K562 (cell line): ENCODE measurements around the gene TSTD1. TPM values are rescaled to one million over a fixed set of nuclear protein-coding genes. Genes with fewer than 3 reads are reported as not detected.
A peak's percentile ranks its signal among the peaks of the same experiment; 100 is the strongest.

ENCODE experiments used
- CBX5 ChIP-seq: IDR thresholded peaks from 2 replicates; pipeline ENCODE4 v1.6.1; 2014; ENCODE audit warnings: low read depth, borderline replicate concordance
- COPS2 ChIP-seq: fragments of 450-650 bp; conservative IDR thresholded peaks from 2 replicates; pipeline ENCODE4 v1.6.1; 2016; ENCODE audit warnings: mild to moderate bottlenecking, moderate library complexity
- DPF2 ChIP-seq: fragments of 450-650 bp; IDR thresholded peaks from 2 replicates; pipeline ENCODE4 v1.6.1; 2016
- ELF1 ChIP-seq: fragments of 200-800 bp; sonication (Bioruptor generic); IDR thresholded peaks from 2 replicates; pipeline ENCODE4 v1.6.1; 2016; ENCODE audit warnings: missing genetic modification characterization, missing compliant biosample characterization
- FOXJ3 ChIP-seq: sonication (generic); formaldehyde crosslinking; IDR thresholded peaks from 2 replicates; pipeline ENCODE4 v1.4.0; 2020; ENCODE audit warnings: mild to moderate bottlenecking, missing genetic modification reagents
- HLTF ChIP-seq: fragments of 450-650 bp; IDR thresholded peaks from 2 replicates; pipeline ENCODE4 v1.6.1; 2016
- MCM7 ChIP-seq, 2 experiments: fragments of 450-650 bp; IDR thresholded peaks; 2 replicates each; pipeline ENCODE4 v1.6.1; 2016 to 2018
- MECOM ChIP-seq: fragments of 250-450 bp; sonication (Bioruptor Pico); IDR thresholded peaks from 2 replicates; pipeline ENCODE4 v1.8.0; 2022; ENCODE audit warnings: inconsistent platforms
- NBN ChIP-seq: fragments of 450-650 bp; IDR thresholded peaks from 2 replicates; pipeline ENCODE4 v1.6.1; 2016; ENCODE audit warnings: low read depth, mild to moderate bottlenecking
- PURB ChIP-seq: sonication (generic); formaldehyde crosslinking; IDR thresholded peaks from 2 replicates; pipeline ENCODE4 v1.9.0; 2021; ENCODE audit warnings: low read depth, mild to moderate bottlenecking, missing genetic modification reagents
- RBM15 ChIP-seq: fragments of 200-400 bp; formaldehyde crosslinking; IDR thresholded peaks from 2 replicates; pipeline ENCODE4 v1.6.1; 2018; ENCODE audit warnings: mild to moderate bottlenecking, low read length, moderate library complexity; ENCODE audit not compliant: insufficient read depth
- RCOR1 ChIP-seq, 2 experiments: IDR thresholded peaks; 2 replicates each; pipeline ENCODE4 v1.6.1; 2012; ENCODE audit warnings: low read depth in 2 of 2, low read length in 2 of 2, borderline replicate concordance in 1 of 2, improper control_type of control experiment in 1 of 2
- RHOXF2B ChIP-seq: fragments of 250-450 bp; sonication (Bioruptor Pico); conservative IDR thresholded peaks from 2 replicates; pipeline ENCODE4 v1.5.1; 2021
- TCFL5 ChIP-seq: fragments of 250-450 bp; sonication (Bioruptor Pico); conservative IDR thresholded peaks from 2 replicates; pipeline ENCODE4 v1.6.1; 2021; ENCODE audit warnings: mild to moderate bottlenecking, moderate library complexity, matching md5 sums
- ZBTB17 ChIP-seq: fragments of 450-650 bp; formaldehyde crosslinking; IDR thresholded peaks from 2 replicates; pipeline ENCODE4 v1.4.0; 2020; ENCODE audit warnings: mild to moderate bottlenecking
- ZNF316 ChIP-seq: fragments of 450-650 bp; IDR thresholded peaks from 2 replicates; pipeline ENCODE4 v1.6.1; 2016
- ZNF354B ChIP-seq: fragments of 250-450 bp; sonication (Bioruptor Pico); IDR thresholded peaks from 2 replicates; pipeline ENCODE4 v1.4.0; 2020
- ZNF444 ChIP-seq: fragments of 250-450 bp; sonication (Bioruptor Pico); IDR thresholded peaks from 2 replicates; pipeline ENCODE4 v1.4.0; 2020; ENCODE audit warnings: mild to moderate bottlenecking, moderate library complexity
- ZNF717 ChIP-seq: fragments of 250-450 bp; sonication (Bioruptor Pico); IDR thresholded peaks from 2 replicates; pipeline ENCODE4 v1.5.0; 2021
- ZNF766 ChIP-seq: fragments of 200-800 bp; sonication (Bioruptor generic); conservative IDR thresholded peaks from 2 replicates; pipeline ENCODE4 v1.6.1; 2016; ENCODE audit warnings: missing genetic modification characterization, missing compliant biosample characterization
- ZNF780A ChIP-seq: fragments of 250-450 bp; sonication (Bioruptor Pico); IDR thresholded peaks from 2 replicates; pipeline ENCODE4 v1.5.0; 2021; ENCODE audit warnings: mild to moderate bottlenecking
- ZNF79 ChIP-seq: fragments of 250-450 bp; sonication (Bioruptor Pico); IDR thresholded peaks from 2 replicates; pipeline ENCODE4 v1.4.0; 2020; ENCODE audit warnings: low read depth, mild to moderate bottlenecking, moderate library complexity
- polyA plus RNA-seq, 8 experiments: library from polyadenylated mRNA; depleted of rRNA in 4 of 8; stranded (reverse) in 5 of 8; unstranded in 3 of 8; fragments of >200 nt; fragmentation: Nextera tagmentation in 2 of 8; fragmentation: Illumina TruSeq in 1 of 8; extraction: Ambion mirVana in 2 of 8; extraction: Trizol in 1 of 8; gene quantifications; 2 replicates each; pipeline versions ENCODE4 v1.2.1 to v1.2.3, GENCODE V29; 2011 to 2014; ENCODE audit warnings: inconsistent platforms in 1 of 8, missing spikeins in 1 of 8
- total RNA-seq, 7 experiments: library from RNA; depleted of rRNA in 6 of 7; stranded (reverse); fragments of >200 nt in 6 of 7; fragmentation: Illumina TruSeq in 2 of 7; extraction: Trizol in 2 of 7; gene quantifications; 2 replicates each; pipeline versions ENCODE4 v1.2.1 to v1.2.3, GENCODE V29; 2011 to 2021; ENCODE audit warnings: low replicate concordance in 1 of 7
- TF ChIP-seq, protein P1 (sequence below): IDR thresholded peaks from 3 replicates; pipeline ENCODE4 v1.6.1; 2011; ENCODE audit warnings: borderline replicate concordance, mild to moderate bottlenecking, moderate library complexity; ENCODE audit not compliant: insufficient read length; ENCODE audit errors: extremely low read depth
- TF ChIP-seq, protein P2 (sequence below), 2 experiments: IDR thresholded peaks; 2 replicates each; pipeline ENCODE4 v1.6.1; 2012; ENCODE audit warnings: improper control_type of control experiment in 2 of 2, low read depth in 2 of 2, low read length in 2 of 2, borderline replicate concordance in 1 of 2
- TF ChIP-seq, protein P3 (sequence below): fragments of 450-650 bp; formaldehyde crosslinking; IDR thresholded peaks from 2 replicates; pipeline ENCODE4 v1.4.0; 2022; ENCODE audit warnings: missing genetic modification characterization

The TSTD1 gene
- total and polyA plus RNA-seq, 9 of the 15 experiments (the other 6 are each of a cell fraction or from before 2014, with no cell fraction given) = 0.23 to 0.53 TPM; not detected in 7

DNA sequence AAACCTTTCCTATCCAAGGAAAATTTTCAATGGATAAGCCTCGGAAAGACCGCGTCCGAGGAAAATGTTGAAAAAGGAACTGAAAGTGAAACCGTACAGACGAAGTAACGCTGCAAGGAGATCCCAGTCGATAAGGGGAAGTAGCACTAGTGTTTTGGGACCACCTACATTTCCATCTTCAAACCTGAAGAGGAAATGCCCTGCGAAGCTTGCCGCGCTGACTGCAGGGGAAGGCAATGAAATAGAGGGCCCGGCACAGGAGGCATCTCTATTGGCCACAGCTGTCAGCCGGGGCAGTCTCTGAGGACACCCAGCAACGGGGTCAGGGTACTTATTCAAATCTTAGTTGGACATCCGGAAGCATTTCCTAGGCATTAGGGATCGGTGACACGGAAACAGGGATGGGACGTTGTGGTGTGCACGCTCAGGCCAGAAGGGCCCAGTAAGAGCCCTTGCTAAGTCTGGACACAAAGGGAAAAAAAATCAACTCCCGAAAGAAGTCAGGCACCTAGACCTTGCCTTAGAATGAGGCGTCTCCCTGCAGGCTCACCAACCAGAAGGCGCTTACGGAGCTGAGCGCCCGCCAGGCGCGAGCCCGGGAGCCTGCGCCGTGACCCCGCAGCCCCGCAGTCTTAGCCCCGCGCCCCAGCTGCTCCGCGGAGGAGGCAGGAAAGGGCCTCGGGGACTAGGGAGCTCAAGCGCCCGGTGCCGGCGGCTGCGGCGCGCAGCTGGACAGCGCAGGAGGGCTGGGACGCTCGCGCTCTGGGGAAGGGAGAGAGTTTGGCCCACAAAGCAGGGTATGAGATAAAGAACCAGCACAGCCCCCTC, 6.4 kb upstream of the TSTD1 start (continued):
- no peak; the same call in 1 of the 2 replicates for TF ChIP-seq DPF2
- no peak for TF ChIP-seq RBM15
- 0 out of 2 replicates have a peak, but pooled peaks have one; percentile 18 for TF ChIP-seq HLTF
- TF ChIP-seq ZNF444 (CRISPR knock-in tag) = no peak
- no peak for TF ChIP-seq ZNF79 (CRISPR knock-in tag)
- no peak for TF ChIP-seq ZBTB17
- no peak for TF ChIP-seq ZNF316
- TF ChIP-seq ZNF354B = no peak
- TF ChIP-seq ZNF780A (CRISPR knock-in tag) = no peak
- TF ChIP-seq, protein P1, sequence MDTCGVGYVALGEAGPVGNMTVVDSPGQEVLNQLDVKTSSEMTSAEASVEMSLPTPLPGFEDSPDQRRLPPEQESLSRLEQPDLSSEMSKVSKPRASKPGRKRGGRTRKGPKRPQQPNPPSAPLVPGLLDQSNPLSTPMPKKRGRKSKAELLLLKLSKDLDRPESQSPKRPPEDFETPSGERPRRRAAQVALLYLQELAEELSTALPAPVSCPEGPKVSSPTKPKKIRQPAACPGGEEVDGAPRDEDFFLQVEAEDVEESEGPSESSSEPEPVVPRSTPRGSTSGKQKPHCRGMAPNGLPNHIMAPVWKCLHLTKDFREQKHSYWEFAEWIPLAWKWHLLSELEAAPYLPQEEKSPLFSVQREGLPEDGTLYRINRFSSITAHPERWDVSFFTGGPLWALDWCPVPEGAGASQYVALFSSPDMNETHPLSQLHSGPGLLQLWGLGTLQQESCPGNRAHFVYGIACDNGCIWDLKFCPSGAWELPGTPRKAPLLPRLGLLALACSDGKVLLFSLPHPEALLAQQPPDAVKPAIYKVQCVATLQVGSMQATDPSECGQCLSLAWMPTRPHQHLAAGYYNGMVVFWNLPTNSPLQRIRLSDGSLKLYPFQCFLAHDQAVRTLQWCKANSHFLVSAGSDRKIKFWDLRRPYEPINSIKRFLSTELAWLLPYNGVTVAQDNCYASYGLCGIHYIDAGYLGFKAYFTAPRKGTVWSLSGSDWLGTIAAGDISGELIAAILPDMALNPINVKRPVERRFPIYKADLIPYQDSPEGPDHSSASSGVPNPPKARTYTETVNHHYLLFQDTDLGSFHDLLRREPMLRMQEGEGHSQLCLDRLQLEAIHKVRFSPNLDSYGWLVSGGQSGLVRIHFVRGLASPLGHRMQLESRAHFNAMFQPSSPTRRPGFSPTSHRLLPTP = no peak
- TF ChIP-seq FOXJ3 = no peak
- peak in 1 of 2 experiments; percentile 22; a peak in 1 of 4 replicates for TF ChIP-seq RCOR1 (IDR thresholded peaks at IDR 0.05; ENCODE audit: borderline replicate concordance in 1 of 2, low read depth in 2 of 2, low read length in 2 of 2)
- no peak for TF ChIP-seq PURB
- no peak for TF ChIP-seq ZNF717 (CRISPR knock-in tag)
- no peak for TF ChIP-seq NBN
- TF ChIP-seq ZNF766 (CRISPR knock-in tag) = no peak
- no peak for TF ChIP-seq ELF1 (tag)
- TF ChIP-seq RHOXF2B (CRISPR knock-in tag) = no peak
- no peak for TF ChIP-seq COPS2
- TF ChIP-seq CBX5 = no peak
- TF ChIP-seq MCM7 (IDR thresholded peaks at IDR 0.05) = no peak
- TF ChIP-seq, protein P2, sequence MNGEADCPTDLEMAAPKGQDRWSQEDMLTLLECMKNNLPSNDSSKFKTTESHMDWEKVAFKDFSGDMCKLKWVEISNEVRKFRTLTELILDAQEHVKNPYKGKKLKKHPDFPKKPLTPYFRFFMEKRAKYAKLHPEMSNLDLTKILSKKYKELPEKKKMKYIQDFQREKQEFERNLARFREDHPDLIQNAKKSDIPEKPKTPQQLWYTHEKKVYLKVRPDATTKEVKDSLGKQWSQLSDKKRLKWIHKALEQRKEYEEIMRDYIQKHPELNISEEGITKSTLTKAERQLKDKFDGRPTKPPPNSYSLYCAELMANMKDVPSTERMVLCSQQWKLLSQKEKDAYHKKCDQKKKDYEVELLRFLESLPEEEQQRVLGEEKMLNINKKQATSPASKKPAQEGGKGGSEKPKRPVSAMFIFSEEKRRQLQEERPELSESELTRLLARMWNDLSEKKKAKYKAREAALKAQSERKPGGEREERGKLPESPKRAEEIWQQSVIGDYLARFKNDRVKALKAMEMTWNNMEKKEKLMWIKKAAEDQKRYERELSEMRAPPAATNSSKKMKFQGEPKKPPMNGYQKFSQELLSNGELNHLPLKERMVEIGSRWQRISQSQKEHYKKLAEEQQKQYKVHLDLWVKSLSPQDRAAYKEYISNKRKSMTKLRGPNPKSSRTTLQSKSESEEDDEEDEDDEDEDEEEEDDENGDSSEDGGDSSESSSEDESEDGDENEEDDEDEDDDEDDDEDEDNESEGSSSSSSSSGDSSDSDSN (IDR thresholded peaks at IDR 0.05; ENCODE audit: borderline replicate concordance in 1 of 2, low read depth in 2 of 2, low read length in 2 of 2) = peak; percentile 53 to 88; a peak in 2 of 4 replicates
- no peak for TF ChIP-seq TCFL5 (CRISPR knock-in tag)
- TF ChIP-seq MECOM (CRISPR knock-in tag) = no peak
- TF ChIP-seq, protein P3, sequence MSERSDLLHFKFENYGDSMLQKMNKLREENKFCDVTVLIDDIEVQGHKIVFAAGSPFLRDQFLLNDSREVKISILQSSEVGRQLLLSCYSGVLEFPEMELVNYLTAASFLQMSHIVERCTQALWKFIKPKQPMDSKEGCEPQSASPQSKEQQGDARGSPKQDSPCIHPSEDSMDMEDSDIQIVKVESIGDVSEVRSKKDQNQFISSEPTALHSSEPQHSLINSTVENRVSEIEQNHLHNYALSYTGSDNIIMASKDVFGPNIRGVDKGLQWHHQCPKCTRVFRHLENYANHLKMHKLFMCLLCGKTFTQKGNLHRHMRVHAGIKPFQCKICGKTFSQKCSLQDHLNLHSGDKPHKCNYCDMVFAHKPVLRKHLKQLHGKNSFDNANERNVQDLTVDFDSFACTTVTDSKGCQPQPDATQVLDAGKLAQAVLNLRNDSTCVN = no peak
